K562 (cell line): ENCODE results near the gene CAMP. TPM values are rescaled to one million over a fixed set of nuclear protein-coding genes. Genes with fewer than 3 reads are reported as not detected.

Source experiments
- ASH1L ChIP-seq: fragments of 450-650 bp; IDR thresholded peaks from 2 replicates; pipeline ENCODE4 v1.6.1; 2018; ENCODE audit warnings: borderline replicate concordance, mild to moderate bottlenecking, low read depth; ENCODE audit not compliant: partially characterized antibody
- ATF7 ChIP-seq: fragments of 450-650 bp; IDR thresholded peaks from 2 replicates; pipeline ENCODE4 v1.7.1; 2014; ENCODE audit warnings: mild to moderate bottlenecking, moderate library complexity
- FOSL1 ChIP-seq: fragments of 200-800 bp; sonication (Bioruptor generic); conservative IDR thresholded peaks from 2 replicates; pipeline ENCODE4 v1.6.1; 2016; ENCODE audit warnings: missing genetic modification characterization, missing compliant biosample characterization
- MYC ChIP-seq, 2 experiments: fragments of 250-450 bp in 1 of 2; sonication (Bioruptor Pico) in 1 of 2; IDR thresholded peaks; 2 replicates each; pipeline versions ENCODE4 v1.5.1 to v1.6.1; 2012 to 2021; ENCODE audit warnings: low read depth in 2 of 2, borderline replicate concordance in 1 of 2, improper control_type of control experiment in 1 of 2, low read length in 1 of 2, mild to moderate bottlenecking in 1 of 2, moderate library complexity in 1 of 2
- POLR3G ChIP-seq: IDR thresholded peaks from 2 replicates; pipeline ENCODE4 v1.6.1; 2011; ENCODE audit not compliant: insufficient read length, insufficient replicate concordance; ENCODE audit errors: extremely low read depth
- RBM22 ChIP-seq: fragments of 200-400 bp; formaldehyde crosslinking; IDR thresholded peaks from 2 replicates; pipeline ENCODE4 v1.6.1; 2018; ENCODE audit warnings: low read length, low read depth; ENCODE audit not compliant: poor library complexity, severe bottlenecking
- RBM34 ChIP-seq: fragments of 200-400 bp; formaldehyde crosslinking; IDR thresholded peaks from 2 replicates; pipeline ENCODE4 v1.6.1; 2018; ENCODE audit warnings: low read length, borderline replicate concordance; ENCODE audit not compliant: insufficient read depth
- SIX5 ChIP-seq, 2 experiments: IDR thresholded peaks; 2 replicates each; pipeline ENCODE4 v1.6.1; 2011; ENCODE audit warnings: low read length in 2 of 2, borderline replicate concordance in 1 of 2, low read depth in 1 of 2, mild to moderate bottlenecking in 1 of 2, moderate library complexity in 1 of 2; ENCODE audit not compliant: insufficient read depth in 1 of 2
- TAF15 ChIP-seq: fragments of 200-400 bp; formaldehyde crosslinking; IDR thresholded peaks from 2 replicates; pipeline ENCODE4 v1.6.1; 2017; ENCODE audit warnings: mild to moderate bottlenecking, low read depth, low read length, moderate library complexity
- TARDBP ChIP-seq: fragments of 450-650 bp; IDR thresholded peaks from 2 replicates; pipeline ENCODE4 v1.6.1; 2016
- YY1 ChIP-seq, 3 experiments: IDR thresholded peaks; 2 replicates each; pipeline ENCODE4 v1.6.1; 2011; ENCODE audit warnings: low read length in 2 of 3, mild to moderate bottlenecking in 2 of 3, moderate library complexity in 2 of 3, borderline replicate concordance in 1 of 3, control low read depth in 1 of 3, low read depth in 1 of 3; ENCODE audit not compliant: insufficient read depth in 3 of 3, insufficient replicate concordance in 2 of 3, control insufficient read depth in 1 of 3, insufficient read length in 1 of 3; ENCODE audit errors: extremely low read depth in 1 of 3
- ZNF134 ChIP-seq: fragments of 250-450 bp; sonication (Bioruptor Pico); conservative IDR thresholded peaks from 2 replicates; pipeline ENCODE4 v1.4.0; 2020
- ZNF408 ChIP-seq: fragments of 250-450 bp; sonication (Bioruptor Pico); IDR thresholded peaks from 2 replicates; pipeline ENCODE4 v1.4.0; 2020; ENCODE audit warnings: low read depth, mild to moderate bottlenecking, moderate library complexity
- ZNF507 ChIP-seq: conservative IDR thresholded peaks from 2 replicates; pipeline ENCODE4 v1.6.1; 2017; ENCODE audit warnings: missing genetic modification characterization, missing compliant biosample characterization
- ZNF830 ChIP-seq: fragments of 250-450 bp; sonication (Bioruptor Pico); IDR thresholded peaks from 2 replicates; pipeline ENCODE4 v1.5.0; 2021; ENCODE audit warnings: mild to moderate bottlenecking
- ZZZ3 ChIP-seq: fragments of 450-650 bp; IDR thresholded peaks from 2 replicates; pipeline ENCODE4 v1.6.1; 2016; ENCODE audit warnings: antibody characterized with exemption, mild to moderate bottlenecking, moderate library complexity
- polyA plus RNA-seq, 8 experiments: library from polyadenylated mRNA; depleted of rRNA in 4 of 8; stranded (reverse) in 5 of 8; unstranded in 3 of 8; fragments of >200 nt; fragmentation: Nextera tagmentation in 2 of 8; fragmentation: Illumina TruSeq in 1 of 8; extraction: Ambion mirVana in 2 of 8; extraction: Trizol in 1 of 8; gene quantifications; 2 replicates each; pipeline versions ENCODE4 v1.2.1 to v1.2.3, GENCODE V29; 2011 to 2014; ENCODE audit warnings: inconsistent platforms in 1 of 8, missing spikeins in 1 of 8
- total RNA-seq, 7 experiments: library from RNA; depleted of rRNA in 6 of 7; stranded (reverse); fragments of >200 nt in 6 of 7; fragmentation: Illumina TruSeq in 2 of 7; extraction: Trizol in 2 of 7; gene quantifications; 2 replicates each; pipeline versions ENCODE4 v1.2.1 to v1.2.3, GENCODE V29; 2011 to 2021; ENCODE audit warnings: low replicate concordance in 1 of 7
- TF ChIP-seq, protein P1 (sequence below): fragments of 250-450 bp; sonication (Bioruptor Pico); IDR thresholded peaks from 2 replicates; pipeline ENCODE4 v1.5.0; 2021; ENCODE audit warnings: mild to moderate bottlenecking, moderate library complexity
- TF ChIP-seq, protein P2 (sequence below): fragments of 450-650 bp; IDR thresholded peaks from 2 replicates; pipeline ENCODE4 v1.6.1; 2014; ENCODE audit warnings: low read depth, mild to moderate bottlenecking, moderate library complexity, borderline replicate concordance
- TF ChIP-seq, protein P3 (sequence below): fragments of 250-450 bp; sonication (Bioruptor Pico); IDR thresholded peaks from 2 replicates; pipeline ENCODE4 v1.8.0; 2022; ENCODE audit warnings: inconsistent platforms

CAMP gene
- total and polyA plus RNA-seq, 9 of the 15 experiments (the other 6 are each of a cell fraction or from before 2014, with no cell fraction given), result 0.22 TPM; not detected in 8

DNA sequence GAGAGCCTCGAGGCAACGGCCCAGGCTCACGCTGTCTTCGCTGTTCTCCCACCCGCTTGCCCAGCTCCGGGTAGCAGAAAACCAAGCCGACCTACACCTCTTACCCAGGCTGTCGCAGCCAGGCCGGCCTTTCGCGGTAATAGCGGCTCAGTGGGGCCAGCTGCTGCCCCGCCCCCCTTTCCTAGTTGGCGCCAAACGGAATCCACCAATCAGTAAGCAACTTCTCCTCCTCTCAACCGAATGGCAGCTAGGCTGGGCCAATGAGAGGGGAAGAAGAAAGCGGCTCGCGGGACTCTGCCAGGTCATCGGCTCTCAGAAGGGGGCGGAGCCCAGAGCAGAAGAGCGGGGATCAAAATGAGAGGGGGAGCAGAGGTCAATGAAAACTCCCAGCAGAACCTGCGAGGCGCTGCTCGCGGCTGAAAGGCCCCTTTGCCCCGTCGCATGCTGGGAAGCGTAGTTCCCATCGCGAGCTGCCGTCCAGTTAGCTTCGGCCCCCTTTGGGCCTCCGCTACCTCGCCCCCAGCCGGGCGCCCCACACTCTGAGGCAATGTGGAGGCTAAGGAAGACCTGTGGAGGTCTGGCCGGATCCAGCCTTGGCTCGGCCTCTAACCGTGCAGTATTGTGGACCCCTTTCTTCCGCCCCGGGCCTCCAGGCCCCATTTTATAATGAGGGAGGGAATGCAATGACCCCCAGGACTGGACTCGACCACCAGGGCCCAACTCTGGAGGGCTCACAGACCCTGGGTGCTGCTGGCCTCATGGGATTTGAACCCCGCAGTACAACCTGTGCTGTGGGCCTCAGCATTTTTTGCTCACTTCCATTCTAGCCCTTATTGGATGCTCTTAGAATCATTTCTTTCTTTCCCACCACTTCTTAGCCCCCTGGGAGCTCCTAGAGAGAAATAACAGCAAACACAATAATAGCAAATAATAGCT, 34.8 kb upstream of the CAMP start, which contains the start of gene CDC25A (continued):
- peak; percentile 82 for TF ChIP-seq ASH1L
- no peak for TF ChIP-seq POLR3G
- no peak for TF ChIP-seq ZNF507 (tag)
- no peak for TF ChIP-seq FOSL1
- no peak for TF ChIP-seq RBM22
- 0 out of 2 replicates have a peak, but pooled peaks have one; percentile 9 for TF ChIP-seq MYC (IDR thresholded peaks at IDR 0.05; ENCODE audit: low read depth, low read length)
- TF ChIP-seq MYC (CRISPR knock-in tag; IDR thresholded peaks at IDR 0.05; ENCODE audit: borderline replicate concordance, low read depth), result no peak
- TF ChIP-seq, protein P1, sequence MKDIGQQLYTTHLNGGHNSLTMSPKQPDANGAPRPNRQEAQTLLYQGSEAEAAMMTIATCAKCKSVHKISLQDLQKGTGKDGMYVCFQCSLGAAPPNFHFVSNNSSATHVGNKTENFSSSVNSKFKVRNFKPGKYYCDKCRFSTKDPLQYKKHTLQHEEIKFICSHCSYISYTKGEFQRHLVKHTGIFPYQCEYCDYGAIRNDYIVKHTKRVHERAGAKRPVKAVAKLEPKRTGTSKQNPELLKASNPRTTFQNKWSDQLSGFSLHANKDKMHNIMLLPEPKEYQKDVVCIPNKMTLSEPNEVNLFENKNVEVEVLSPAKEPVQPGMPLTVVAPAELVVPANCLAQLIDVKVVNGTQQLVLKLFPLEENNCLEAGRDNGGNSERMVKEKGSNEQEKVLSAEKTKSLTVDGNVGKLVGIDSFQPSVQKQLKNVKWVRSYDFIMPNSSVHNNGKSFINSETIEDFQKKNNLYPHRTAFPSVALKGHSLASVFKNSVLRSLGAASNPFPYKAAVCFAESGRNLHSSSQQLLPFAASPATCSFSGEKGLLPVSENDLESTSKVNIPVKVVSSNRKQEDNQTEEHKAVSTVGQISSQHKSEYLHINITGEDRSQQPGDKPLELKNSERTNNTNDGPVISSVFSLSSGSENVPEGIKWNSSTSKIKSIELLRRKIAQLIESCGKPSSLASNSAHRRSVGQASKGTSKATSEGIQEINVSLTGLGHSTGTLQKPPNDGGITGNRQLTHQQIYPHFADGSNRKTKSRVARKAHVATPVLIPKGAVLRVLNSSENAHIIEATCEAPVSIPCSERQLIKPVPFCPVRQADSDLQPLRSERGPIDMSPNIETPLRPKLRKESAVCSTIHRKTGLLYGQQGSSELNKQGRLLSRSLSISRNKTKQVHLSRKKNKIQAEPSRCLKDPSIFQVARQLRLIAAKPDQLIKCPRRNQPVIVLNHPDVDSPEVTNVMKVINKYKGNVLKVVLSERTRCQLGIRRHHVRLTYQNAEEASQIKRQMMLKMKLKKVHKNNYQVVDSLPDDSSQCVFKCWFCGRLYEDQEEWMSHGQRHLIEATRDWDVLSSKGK (CRISPR knock-in tag), result no peak
- TF ChIP-seq YY1 (IDR thresholded peaks at IDR 0.05; ENCODE audit: borderline replicate concordance in 1 of 3, control insufficient read depth in 1 of 3, extremely low read depth in 1 of 3, insufficient read depth in 3 of 3, insufficient read length in 1 of 3, insufficient replicate concordance in 2 of 3, low read depth in 1 of 3, low read length in 2 of 3), result peak in 1 of 3 experiments; percentile 24
- TF ChIP-seq, protein P2, sequence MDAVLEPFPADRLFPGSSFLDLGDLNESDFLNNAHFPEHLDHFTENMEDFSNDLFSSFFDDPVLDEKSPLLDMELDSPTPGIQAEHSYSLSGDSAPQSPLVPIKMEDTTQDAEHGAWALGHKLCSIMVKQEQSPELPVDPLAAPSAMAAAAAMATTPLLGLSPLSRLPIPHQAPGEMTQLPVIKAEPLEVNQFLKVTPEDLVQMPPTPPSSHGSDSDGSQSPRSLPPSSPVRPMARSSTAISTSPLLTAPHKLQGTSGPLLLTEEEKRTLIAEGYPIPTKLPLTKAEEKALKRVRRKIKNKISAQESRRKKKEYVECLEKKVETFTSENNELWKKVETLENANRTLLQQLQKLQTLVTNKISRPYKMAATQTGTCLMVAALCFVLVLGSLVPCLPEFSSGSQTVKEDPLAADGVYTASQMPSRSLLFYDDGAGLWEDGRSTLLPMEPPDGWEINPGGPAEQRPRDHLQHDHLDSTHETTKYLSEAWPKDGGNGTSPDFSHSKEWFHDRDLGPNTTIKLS, result peak; percentile 85; the same call in 1 of the 2 replicates
- TF ChIP-seq ZNF830 (CRISPR knock-in tag), result no peak
- TF ChIP-seq SIX5 (IDR thresholded peaks at IDR 0.05; ENCODE audit: borderline replicate concordance in 1 of 2, insufficient read depth in 1 of 2, low read depth in 1 of 2, low read length in 2 of 2), result peak; percentile 62 to 75
- TF ChIP-seq ZZZ3, result no peak
- no peak for TF ChIP-seq ZNF408 (CRISPR knock-in tag)
- no peak for TF ChIP-seq RBM34
- peak; percentile 67; the same call in 1 of the 2 replicates for TF ChIP-seq ATF7
- TF ChIP-seq, protein P3, sequence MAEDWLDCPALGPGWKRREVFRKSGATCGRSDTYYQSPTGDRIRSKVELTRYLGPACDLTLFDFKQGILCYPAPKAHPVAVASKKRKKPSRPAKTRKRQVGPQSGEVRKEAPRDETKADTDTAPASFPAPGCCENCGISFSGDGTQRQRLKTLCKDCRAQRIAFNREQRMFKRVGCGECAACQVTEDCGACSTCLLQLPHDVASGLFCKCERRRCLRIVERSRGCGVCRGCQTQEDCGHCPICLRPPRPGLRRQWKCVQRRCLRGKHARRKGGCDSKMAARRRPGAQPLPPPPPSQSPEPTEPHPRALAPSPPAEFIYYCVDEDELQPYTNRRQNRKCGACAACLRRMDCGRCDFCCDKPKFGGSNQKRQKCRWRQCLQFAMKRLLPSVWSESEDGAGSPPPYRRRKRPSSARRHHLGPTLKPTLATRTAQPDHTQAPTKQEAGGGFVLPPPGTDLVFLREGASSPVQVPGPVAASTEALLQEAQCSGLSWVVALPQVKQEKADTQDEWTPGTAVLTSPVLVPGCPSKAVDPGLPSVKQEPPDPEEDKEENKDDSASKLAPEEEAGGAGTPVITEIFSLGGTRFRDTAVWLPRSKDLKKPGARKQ, result no peak
- no peak for TF ChIP-seq TAF15
- no peak for TF ChIP-seq TARDBP
- no peak for TF ChIP-seq ZNF134 (CRISPR knock-in tag)
